ENCODE data around the gene RAC3. TPM values are rescaled to one million over a fixed set of nuclear protein-coding genes. Genes with fewer than 3 reads are reported as not detected.
A peak's percentile ranks its signal among the peaks of the same experiment; 100 is the strongest.

Gene RAC3
- total RNA-seq, 6 experiments from 2014 or later, result 4.3 to 8.5 (median 5.6) TPM

GRCh38 chr17:82005701-82006348, 25.7 kb upstream of the RAC3 start:
- Mint-ChIP-seq H3K4me1 (ENCODE audit: low read depth) (peaks cover 22% of the 10 kb centered on the region), H3K27me3 (ENCODE audit: insufficient read depth) (no peaks in the 10 kb centered on the region; the same call in 1 of the 2 replicates), H3K27ac (peak overlapping the region; percentile 29), H3K36me3 (ENCODE audit: low read depth) (no peaks in the 10 kb centered on the region), H3K9me3 (no peaks in the 10 kb centered on the region), H3K4me3 (0 out of 2 replicates have a peak overlapping the region, but pooled peaks have one; percentile 8)
- no peak for DNase-seq
- TF ChIP-seq CTCF (IDR thresholded peaks at IDR 0.05), result no peak

GRCh38 chr17:82006468-82007227, 24.8 kb upstream of the RAC3 start:
- Mint-ChIP-seq H3K4me3 (0 out of 2 replicates have a peak overlapping the region, but pooled peaks have one; percentile 8), H3K27me3 (ENCODE audit: insufficient read depth) (no peaks in the 10 kb centered on the region; the same call in 1 of the 2 replicates), H3K9me3 (no peaks in the 10 kb centered on the region), H3K27ac (peak overlapping the region; percentile 29), H3K4me1 (ENCODE audit: low read depth) (peaks cover 22% of the 10 kb centered on the region), H3K36me3 (ENCODE audit: low read depth) (no peaks in the 10 kb centered on the region)
- peak; percentile 43 for DNase-seq
- no peak for TF ChIP-seq CTCF (IDR thresholded peaks at IDR 0.05)

GRCh38 chr17:82007228-82007494, 24.3 kb upstream of the RAC3 start:
- no peak for TF ChIP-seq CTCF (IDR thresholded peaks at IDR 0.05)
- H3K9me3 Mint-ChIP-seq, result no peaks in the 10 kb centered on the region
- no peak overlapping the region for H3K4me3 Mint-ChIP-seq
- H3K4me1 Mint-ChIP-seq (ENCODE audit: low read depth), result peaks cover 22% of the 10 kb centered on the region
- no peak overlapping the region for H3K27ac Mint-ChIP-seq
- H3K27me3 Mint-ChIP-seq (ENCODE audit: insufficient read depth), result no peaks in the 10 kb centered on the region; the same call in 1 of the 2 replicates
- H3K36me3 Mint-ChIP-seq (ENCODE audit: low read depth), result no peaks in the 10 kb centered on the region
- DNase-seq, result no peak

GRCh38 chr17:82007495-82008257, 23.8 kb upstream of the RAC3 start:
- Mint-ChIP-seq H3K4me3 (no peak overlapping the region), H3K4me1 (ENCODE audit: low read depth) (peaks cover 23% of the 10 kb centered on the region), H3K27me3 (ENCODE audit: insufficient read depth) (no peaks in the 10 kb centered on the region; the same call in 1 of the 2 replicates), H3K27ac (no peak overlapping the region), H3K36me3 (ENCODE audit: low read depth) (no peaks in the 10 kb centered on the region), H3K9me3 (no peaks in the 10 kb centered on the region)
- no peak for DNase-seq
- peak; percentile 39 for TF ChIP-seq CTCF (IDR thresholded peaks at IDR 0.05)

GRCh38 chr17:82008258-82008940, 23.1 kb upstream of the RAC3 start:
- H3K36me3 Mint-ChIP-seq (ENCODE audit: low read depth), result no peaks in the 10 kb centered on the region
- no peak overlapping the region for H3K27ac Mint-ChIP-seq
- no peak for DNase-seq
- TF ChIP-seq CTCF (IDR thresholded peaks at IDR 0.05), result no peak
- H3K9me3 Mint-ChIP-seq, result no peaks in the 10 kb centered on the region
- H3K4me1 Mint-ChIP-seq (ENCODE audit: low read depth), result peaks cover 22% of the 10 kb centered on the region
- no peaks in the 10 kb centered on the region; the same call in 1 of the 2 replicates for H3K27me3 Mint-ChIP-seq (ENCODE audit: insufficient read depth)
- H3K4me3 Mint-ChIP-seq, result no peak overlapping the region
